Lower leg skin (tissue), 3 donors: ENCODE measurements around the gene COX7A2.

Experiments used
- CTCF ChIP-seq, 3 donors: fragments of 450-650 bp; IDR thresholded peaks; one replicate each; pipeline ENCODE4 v1.5.1; 2016; ENCODE audit warnings: antibody characterized with exemption in 3 of 3, mild to moderate bottlenecking in 3 of 3, moderate library complexity in 2 of 3
- POLR2A ChIP-seq, 2 donors: fragments of 450-650 bp; IDR thresholded peaks; one replicate each; pipeline ENCODE4 v1.6.1; 2016 to 2017; ENCODE audit warnings: antibody characterized with exemption in 2 of 2, mild to moderate bottlenecking in 1 of 2, moderate library complexity in 1 of 2

- TF ChIP-seq CTCF (IDR thresholded peaks at IDR 0.05) (no peak), POLR2A (IDR thresholded peaks at IDR 0.05) (no peak)
These were observed 12.9 kb downstream of the COX7A2 start for GRCh38 chr6:75230484-75231325.
